ENCODE measurements around the gene ARHGAP8.
"Not testable (repeated sequence)": the region's sequence is repeated elsewhere in the genome, so short reads cannot be mapped to it uniquely, and the experiment has no call there.

ARHGAP8 gene

DNA sequence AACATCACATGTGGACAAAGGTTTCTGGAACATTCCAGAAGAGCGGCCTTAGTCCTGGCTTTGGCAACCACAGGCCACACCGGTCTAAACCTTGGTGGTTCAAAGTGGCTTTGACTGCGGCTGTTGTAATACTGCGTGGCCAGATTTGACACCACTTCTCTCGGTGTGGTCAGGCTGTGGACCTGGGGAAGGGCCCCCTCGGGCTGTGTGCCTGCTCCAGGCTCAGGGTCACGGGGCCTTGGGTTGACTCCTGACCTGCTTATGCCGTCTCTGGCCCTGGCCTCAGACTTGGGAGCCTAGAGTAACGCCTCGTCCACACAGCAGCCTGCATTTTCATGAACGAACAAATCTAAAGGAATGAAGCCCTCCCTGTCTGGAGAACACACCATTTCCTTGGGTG is 139.4 kb downstream of the ARHGAP8 start:
- DNase-seq = no peak

DNA sequence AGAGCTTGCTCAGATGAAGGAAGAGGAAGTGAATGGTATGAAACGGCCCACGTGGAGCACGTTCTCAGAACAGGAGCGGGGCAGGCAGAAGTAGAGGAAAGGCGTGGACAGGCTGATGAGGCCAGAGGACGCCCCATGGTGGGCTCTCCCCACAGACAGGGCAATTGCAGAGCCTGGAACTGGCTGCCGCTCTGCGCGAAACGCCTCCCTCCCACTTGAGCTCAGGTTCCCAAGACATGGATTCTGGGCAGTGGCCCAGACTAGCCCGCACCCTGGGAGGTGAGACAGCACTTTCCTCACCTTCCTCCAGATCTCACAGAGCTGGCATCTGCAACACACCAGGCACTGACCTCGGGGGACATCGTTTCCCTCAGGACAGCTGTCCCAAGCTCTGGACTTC is 139.9 kb downstream of the ARHGAP8 start:
- no peak for DNase-seq

DNA sequence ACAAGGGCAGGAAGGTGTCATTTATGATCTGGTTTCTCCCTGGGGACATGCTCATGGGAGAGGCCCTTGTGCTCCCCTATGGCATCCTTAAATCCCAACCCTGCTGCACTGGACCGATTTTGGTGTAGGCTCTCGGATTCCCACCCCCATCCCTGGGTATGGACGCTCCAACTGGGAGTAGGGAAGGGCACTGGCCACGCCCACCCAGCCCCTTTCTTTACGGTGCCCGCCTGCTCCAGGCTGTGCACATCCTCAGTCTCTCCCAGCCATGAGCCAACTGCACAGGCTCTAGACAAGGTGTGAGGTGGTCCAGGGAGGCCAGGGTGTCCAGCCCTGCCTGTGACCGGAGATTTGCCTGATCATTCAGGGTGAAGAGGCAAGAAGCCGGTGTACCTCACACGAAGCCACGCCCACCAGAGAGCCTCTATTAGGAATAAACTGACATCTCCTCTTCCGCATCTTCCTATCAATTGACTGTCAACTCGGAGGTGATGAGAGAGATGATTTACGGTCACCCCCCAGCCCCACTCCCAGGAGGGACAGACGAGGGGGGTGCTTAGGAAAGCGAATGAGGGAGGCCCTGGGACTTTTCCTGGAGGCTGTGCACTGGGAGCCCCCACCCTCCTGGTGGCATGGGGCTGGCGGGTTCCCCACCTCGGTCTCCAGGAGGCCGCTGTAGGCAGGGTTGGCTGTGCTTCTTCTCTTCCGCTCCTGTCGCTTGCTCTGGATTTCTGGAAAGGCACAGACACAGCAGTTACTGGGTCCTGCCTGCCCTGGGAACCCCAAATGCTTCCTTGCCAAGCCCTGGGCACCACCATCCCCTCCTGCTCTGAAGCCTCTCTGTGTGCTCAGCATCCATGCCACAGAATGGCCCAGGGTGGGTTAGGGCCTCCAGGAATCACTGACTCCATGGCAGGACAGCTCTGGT is 140.7 kb downstream of the ARHGAP8 start:
- no peak for DNase-seq

DNA sequence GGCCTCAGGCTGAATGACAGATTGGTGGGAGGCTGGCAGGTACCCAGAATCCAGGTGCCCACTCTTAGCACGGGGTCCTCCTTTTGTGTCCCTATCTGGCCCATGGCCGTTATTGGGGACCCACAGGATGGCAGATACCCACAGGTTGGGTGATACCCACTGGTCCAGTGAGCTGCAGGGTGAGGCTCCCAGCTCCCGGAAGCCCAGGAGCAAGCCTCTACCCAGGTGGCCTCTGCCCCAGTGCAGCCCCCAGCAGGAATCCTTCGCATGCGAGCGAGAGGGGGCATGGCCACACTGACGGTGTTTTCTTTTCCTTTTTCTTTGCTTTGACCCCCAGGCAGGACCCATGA is 141.3 kb downstream of the ARHGAP8 start:
- DNase-seq = no peak

DNA sequence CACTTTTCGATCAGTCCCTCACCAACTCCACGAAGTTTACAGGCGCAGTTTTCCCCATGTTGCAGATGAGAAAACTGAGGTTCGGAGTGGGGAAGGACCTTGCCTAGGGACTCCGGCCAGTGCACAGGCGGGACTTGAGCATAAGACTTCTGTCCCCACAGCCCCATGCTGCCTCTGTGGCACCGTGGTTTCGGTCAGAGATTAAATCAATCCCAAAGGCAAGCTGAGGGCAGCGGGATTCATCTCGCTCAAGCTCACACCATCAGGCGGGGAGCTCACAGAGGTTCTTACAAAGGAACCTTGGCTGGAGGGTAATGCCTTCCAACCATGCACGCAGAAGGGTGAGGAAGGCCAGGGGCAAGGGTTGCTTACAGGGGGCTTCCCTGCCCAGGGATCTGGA is 141.9 kb downstream of the ARHGAP8 start:
- no peak for DNase-seq

DNA sequence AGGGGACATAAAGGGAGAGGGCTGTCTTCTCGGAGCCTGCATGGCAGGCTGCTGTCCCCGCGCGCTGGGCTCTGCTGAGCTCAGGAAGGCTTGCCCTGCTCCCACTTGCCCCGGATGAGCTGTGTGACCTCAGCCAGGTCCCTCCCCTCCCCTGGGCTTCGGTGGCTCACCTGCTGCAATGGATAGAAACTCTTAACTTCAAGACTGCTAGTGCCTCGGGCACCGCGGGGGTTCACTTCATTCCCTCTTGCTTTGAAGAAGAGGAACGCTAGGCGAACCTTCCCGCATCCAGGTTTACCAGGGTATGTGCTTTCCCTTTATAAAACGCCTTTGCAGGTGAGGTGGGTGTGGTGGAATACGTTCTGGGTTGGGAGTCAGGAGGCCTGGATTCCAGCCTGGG is 142.4 kb downstream of the ARHGAP8 start:
- no peak for DNase-seq

DNA sequence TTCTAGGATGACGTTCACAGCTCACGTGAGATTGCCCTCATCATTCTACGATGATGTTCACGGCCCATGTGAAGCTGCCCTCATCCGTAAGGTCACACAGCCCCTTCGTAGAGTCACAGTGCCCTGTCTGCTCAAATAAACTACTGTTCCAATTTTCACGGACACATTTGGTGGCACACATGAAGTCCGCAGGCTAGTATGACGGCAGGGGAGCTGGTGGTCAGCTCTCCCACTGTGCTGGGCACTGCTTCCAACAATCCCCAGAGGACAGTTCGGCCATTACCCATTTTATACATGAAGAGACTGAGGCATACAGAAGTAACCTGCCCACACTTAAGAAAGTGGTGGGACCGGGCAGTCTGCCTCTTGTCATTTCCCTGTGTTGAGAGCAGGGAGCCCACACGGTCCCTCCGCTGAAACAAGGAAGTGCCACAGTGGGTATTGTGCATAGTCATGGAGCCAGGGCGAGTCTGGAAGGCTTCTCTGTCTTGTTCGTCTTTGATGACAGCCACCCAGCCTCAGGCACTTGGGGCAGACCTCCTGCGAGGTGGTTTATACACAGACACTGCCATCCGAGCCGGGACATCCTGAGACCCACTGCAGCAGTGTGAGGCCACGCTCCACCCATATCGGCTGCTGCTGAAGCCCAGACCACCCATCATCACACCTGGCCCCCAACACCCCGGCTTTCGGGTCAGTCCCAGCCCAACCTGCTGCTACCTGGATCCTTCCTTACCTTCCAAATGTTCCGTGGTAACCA is 143.1 kb downstream of the ARHGAP8 start:
- DNase-seq = no peak

DNA sequence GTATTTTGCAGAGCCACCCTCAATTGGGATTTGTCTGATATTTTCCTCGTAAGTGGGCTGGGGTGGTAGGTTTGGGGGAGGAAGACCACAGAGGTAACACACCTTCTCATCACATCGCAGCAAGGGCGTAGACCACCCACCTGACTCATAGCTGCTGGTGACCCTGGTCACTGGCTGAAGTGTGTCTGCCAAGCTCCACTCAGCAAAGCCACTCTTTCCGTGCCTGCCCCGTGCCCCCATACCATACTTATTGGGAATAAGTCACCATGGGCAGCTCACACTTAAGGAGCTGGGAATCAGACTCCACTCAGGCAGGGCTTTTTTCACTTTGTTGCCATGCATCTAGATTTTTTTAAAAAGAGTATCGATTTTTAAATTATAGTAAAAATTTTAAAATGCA is 145.9 kb downstream of the ARHGAP8 start:
- no peak for DNase-seq

DNA sequence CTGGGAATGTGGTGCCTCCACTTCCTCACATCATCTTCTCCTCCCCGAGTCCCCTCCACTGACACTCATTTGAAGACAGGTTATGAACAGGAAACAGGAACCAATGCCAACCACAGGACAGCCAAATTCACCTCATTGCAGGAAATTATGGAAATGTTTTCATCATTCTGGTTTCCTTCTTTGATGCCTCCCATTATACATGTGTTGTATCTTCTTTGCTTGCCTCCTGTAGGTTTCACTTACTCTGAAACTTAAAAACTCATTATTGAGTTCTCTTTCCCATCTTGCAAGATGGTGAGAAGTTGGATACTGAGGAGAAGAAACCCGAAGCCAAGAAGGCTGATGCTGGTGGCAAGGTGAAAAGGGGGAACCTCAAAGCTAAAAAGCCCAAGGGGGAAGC is 148.9 kb downstream of the ARHGAP8 start:
- DNase-seq = no peak

DNA sequence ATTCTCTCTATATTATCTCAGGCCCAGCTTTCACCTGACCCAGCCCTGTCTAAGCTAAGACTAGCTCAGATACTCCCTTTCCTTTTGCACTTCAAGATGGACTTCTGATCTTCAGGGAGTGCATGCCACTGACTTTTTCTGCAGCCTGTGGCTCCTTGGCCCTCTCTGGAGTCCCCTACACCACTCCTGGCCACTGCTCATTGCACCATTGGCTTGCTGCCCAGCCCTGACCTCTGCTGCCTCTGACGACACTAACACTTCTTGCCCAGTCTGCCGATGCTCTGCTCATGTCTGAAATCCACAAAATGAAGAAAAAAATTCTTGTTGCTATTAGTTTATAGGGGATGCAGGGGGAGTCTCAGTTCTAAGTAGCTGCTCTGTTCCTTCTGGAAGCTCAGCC is 150.8 kb downstream of the ARHGAP8 start:
- not testable (repeated sequence) for DNase-seq

DNA sequence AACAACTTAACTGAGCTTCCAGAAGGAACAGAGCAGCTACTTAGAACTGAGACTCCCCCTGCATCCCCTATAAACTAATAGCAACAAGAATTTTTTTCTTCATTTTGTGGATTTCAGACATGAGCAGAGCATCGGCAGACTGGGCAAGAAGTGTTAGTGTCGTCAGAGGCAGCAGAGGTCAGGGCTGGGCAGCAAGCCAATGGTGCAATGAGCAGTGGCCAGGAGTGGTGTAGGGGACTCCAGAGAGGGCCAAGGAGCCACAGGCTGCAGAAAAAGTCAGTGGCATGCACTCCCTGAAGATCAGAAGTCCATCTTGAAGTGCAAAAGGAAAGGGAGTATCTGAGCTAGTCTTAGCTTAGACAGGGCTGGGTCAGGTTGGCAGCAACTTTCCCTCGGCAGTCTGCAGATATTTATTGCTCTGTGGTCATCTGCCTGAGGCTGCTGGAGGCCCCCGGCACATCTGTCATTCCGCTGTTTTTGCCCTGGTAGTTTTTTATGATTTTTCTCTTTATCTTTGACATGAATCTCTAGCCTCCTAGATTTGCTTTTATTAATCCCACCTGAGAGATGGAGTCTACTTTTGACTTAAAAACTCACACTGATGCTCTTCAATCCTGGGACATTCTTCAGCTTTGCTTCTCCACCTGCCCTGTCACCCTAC is 152.2 kb downstream of the ARHGAP8 start:
- not testable (repeated sequence) for DNase-seq

DNA sequence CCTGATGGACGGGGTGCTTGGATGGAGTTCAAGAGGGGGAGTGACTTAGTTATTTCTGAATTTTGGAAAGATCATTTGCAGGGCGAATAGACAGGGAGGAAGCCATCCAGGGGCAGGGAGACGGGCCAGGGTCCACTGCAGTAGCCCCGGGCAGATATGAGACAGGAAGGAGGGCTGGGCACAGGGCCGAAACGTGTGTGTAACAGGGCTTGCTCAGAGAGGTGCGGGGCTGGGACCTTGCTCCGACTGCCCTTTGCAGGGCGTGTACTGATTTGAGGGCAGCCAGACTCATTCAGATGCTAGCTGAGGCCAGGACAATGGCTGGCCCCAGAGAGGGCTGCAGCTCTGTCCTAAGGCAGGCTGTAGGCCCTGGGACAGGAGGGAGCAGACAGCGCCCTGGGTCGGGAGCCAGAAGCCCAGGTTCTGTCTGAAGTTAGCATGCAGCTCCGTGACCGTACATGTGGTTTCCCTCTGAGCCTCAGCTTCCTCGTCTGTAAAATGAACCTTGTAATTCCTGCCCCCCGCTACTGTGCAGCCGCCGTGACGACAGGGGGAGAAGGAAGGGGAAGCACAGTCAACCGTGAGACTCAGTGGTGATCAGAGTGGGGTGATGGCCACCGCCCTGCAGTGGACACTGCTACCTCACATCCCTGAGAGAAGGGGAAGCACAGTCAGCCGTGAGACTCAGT is 154.0 kb downstream of the ARHGAP8 start:
- DNase-seq = no peak

DNA sequence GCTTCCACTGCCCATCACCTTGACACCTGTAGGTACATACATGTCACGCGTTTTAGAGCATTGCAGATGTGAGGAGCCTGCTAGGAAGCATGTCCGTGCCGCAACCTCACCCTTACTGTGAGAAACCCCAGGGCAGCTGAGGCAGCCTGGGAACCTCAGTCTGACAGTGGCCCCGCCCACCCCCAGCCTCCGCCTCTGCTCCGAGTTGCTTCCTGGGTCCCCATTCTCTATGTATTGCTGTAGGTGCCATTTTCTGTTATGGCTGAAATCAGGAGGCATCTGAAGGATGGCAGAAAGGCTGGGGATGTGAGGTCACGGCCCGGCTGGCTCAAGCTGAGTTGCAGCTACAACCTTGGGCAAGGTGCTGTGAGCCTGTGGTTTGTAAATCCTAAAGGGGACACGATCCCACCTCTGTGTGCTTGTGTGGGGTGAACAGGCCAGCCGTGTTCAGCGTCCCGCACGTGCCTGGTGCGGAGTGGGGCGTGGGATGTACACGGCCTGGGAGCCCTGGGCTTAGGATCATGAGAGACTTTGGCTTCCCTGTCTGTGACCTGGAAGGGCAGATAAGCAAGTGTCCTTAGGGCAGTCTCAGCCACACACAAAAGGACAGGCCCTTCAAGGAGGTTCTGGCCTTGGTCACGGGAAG is 154.7 kb downstream of the ARHGAP8 start:
- no peak for DNase-seq

DNA sequence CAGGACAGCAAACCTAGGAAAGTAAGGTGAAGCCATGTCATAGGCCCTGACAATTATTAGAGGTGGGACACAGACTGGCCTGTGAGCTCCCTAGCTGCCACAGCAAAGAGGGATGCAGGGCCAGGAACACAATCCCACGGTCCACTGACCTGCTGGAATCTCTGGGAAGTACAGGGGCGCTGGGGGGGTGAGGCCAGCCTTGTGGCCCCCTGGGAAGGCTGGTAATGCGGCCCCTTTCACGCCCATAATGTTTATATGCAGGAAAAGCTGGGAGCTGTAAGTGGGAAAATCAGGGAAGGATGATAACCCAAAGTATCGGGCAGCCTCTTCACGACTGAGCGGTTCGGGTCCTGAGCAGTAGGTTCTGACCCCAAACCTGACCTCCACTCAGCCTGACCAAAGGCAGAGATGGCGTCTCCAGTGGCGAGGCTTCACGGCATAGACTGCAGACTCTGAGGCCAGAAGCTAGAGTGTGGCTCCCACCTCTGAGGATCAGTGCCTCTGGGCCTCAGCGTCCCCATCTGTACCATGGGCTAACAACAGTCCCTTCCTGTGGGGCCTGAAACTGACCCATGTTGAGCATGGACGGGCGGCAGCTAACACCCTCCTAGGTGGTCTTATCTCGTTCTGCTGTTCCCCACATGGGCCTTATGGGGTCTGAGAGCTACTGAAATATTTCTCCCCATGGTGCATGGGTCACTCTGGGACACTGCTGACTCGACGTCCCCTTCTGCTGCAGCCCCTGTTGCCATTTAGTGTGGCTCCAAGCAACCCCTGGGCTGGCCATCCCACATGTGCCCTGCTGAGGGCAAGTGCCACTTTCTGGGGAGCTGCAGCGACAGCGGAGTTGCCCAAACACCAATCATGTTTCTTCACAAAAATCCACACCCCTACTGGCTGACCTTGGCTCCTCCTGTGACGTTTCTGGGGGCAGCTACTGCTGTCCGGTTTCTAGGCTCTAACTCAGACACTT is 155.7 kb downstream of the ARHGAP8 start:
- no peak for DNase-seq

DNA sequence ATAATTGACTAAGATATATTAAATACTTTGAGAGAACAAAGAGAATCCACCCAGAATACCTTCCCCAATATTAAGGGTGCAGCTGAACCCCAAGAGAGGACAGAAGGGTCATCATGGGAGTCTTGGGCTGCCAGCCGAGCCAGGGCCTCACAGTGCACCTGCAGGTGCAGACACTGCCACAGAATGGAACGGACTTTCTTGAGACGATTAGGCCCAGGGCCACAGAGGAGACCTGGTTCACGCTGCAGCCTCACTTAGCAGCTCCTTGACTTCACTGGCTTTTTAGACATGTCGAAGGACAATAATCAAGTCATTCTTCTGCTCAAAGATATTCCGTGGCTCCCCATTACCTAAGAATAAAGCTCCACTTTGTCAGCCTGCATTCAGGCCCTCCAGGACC is 156.9 kb downstream of the ARHGAP8 start:
- DNase-seq = no peak

All from NCI-H1092 (cell line).